Mesodermal cell (in vitro differentiated cells): ENCODE results near the gene HRC.

Source experiments
- H3K27ac ChIP-seq: 2 replicates; pipeline ENCODE4 v1.7.0; 2013; ENCODE audit warnings: mild to moderate bottlenecking, low read depth, low read length, moderate library complexity; ENCODE audit not compliant: severe bottlenecking
- H3K36me3 ChIP-seq: 2 replicates; pipeline ENCODE4 v1.7.1; 2013; ENCODE audit warnings: mild to moderate bottlenecking, low read length, moderate library complexity; ENCODE audit not compliant: control insufficient read depth, insufficient read depth
- H3K4me1 ChIP-seq: one replicate; pipeline ENCODE4 v1.7.1; 2013; ENCODE audit warnings: mild to moderate bottlenecking, low read length; ENCODE audit not compliant: insufficient read depth, control insufficient read depth, poor library complexity, severe bottlenecking
- H3K4me3 ChIP-seq: 2 replicates; pipeline ENCODE4 v1.7.0; 2013; ENCODE audit warnings: low read length, control low read depth, mild to moderate bottlenecking; ENCODE audit not compliant: insufficient read depth, poor library complexity, severe bottlenecking; ENCODE audit errors: extremely low read depth
- H3K9me3 ChIP-seq: 2 replicates; pipeline ENCODE4 v1.7.1; 2013; ENCODE audit warnings: mild to moderate bottlenecking, low read length, moderate library complexity; ENCODE audit not compliant: control insufficient read depth
- WGBS, 2 experiments: methylation state at CpG; one replicate each; pipeline ENCODE4 v1.1.5; 2013; ENCODE audit warnings: missing lambda C conversion rate in 2 of 2; ENCODE audit not compliant: insufficient coverage in 2 of 2; 5-methylcytosine and 5-hydroxymethylcytosine counted together

HRC gene

DNA sequence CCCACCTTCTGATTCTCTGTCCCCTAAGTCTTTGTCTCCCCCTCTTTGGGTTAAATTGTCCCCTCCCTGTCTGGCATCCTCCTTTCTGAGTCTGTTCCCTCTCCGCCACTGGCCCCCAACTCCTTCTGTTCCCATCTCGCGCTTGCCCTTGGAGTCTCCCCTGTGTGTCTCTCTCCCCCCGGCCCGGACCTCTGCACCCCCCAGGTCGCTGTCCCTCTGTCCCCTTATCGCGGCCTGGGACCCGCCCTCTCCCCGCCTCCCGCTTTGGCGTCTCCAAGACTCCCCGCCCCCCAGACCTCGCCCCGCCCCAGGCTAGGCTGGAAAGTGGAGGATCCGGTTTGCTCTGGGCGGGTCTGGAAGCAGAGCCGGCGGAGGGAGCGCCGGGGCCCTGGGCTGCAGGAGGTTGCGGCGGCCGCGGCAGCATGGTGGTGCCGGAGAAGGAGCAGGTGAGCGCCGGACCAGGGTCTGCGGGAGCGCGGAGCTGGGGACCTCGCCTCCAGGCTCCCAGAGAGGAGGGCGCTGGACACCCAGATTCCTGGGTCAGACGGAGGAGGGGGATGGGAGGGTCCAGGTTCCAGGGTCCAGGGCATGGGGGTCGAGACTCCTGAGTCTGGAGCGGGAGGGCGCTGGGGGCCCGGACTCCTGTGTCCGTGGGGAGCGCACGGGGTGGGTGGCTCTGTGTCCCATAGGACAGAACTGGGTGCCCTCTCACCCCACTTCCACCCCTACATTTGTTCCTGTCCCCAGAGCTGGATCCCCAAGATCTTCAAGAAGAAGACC is 2.4 kb upstream of the HRC start, which contains the start of gene TRPM4:
TRPM4 (plus strand) TSS at position 348 of the 780 bp plus-strand sequence; CDS start at position 423, 75 bp downstream.
- peak within 1 kb of the TSS; percentile 81 for H3K4me3 ChIP-seq
- peaks cover 10% of the 10 kb centered on the region for H3K4me1 ChIP-seq
- H3K9me3 ChIP-seq: no peaks in the 10 kb centered on the region
- H3K27ac ChIP-seq: peak within 1 kb of the TSS; percentile 18
- 1 to 2% methylated on average over 18 to 29 of the region's 41 CpGs for WGBS, 2 experiments
- no peaks in the 10 kb centered on the region for H3K36me3 ChIP-seq

DNA sequence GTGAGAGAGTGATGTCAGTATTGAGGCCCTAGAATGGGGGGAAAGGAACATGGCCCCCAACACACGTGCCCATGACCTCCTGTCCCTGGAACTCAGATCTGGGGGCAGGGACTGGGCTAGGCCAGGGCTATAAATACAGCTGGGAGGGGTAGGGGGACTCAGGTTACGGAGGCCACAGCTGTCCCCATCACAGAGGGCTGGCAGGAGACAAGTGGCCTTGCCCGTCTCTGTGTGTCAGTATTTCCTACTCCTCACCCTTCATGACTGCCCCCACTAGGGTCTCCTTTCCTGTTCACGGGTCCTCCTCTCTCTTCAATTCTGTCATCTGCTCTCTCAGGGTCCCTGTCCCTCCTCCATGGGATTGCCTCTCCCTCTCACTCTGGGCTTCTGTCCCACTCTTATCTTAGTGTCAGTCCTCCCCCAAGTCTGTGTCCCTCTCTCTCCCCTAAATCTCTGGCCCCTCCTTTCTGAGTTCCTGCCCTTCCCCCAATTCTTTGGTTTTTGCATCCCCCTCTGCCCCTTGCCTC is 687 bp upstream of the HRC start:
- Histone ChIP-seq H3K9me3 (no peaks in the 10 kb centered on the region), H3K36me3 (no peaks in the 10 kb centered on the region), H3K4me1 (peaks cover 7% of the 10 kb centered on the region), H3K4me3 (no peak overlapping the region), H3K27ac (no peak overlapping the region)
- WGBS, 2 experiments: 38 to 46% methylated on average over 3 to 4 of the region's 4 CpGs

GRCh38 chr19:49154279-49154678 is 917 bp downstream of the HRC start:
- no peaks in the 10 kb centered on the region for H3K36me3 ChIP-seq
- WGBS, 2 experiments: 93 to 100% methylated on average over 6 of the region's 6 CpGs
- H3K27ac ChIP-seq: no peak overlapping the region
- H3K4me1 ChIP-seq: peaks cover 7% of the 10 kb centered on the region
- no peaks in the 10 kb centered on the region for H3K9me3 ChIP-seq
- H3K4me3 ChIP-seq: no peak overlapping the region

DNA sequence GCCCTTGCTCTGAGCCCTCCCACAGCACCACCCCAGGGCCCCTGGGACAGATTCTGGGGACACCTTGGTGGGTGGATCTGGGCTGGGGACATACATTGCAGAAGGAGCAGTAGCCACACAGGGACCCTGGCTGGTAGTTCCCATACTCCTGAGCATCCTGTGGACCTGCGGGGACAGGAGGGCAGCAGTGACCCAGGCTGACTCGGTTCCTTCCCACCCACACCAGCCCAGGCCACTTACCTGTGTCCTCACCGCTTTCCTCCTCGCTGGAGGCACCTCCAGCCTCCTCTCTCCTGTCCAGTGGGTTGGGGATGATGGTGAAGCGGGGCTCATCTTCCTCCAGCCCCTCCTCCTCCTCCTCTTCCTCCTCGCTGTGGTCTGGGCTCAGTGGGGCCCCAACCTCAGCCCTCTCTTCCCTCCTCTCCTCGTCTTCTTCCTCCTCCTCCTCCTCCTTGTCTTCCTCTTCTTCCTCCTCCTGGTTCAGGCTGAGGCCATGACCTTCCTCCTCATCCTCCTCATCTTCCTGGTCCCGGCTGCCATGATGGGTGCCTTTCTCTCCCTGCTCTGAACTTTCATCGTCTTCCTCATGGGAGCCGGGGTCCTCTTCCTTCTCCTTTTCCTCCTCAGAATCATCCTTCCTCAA is 1.9 kb downstream of the HRC start:
- 91 to 93% methylated on average over 5 to 6 of the region's 10 CpGs for WGBS, 2 experiments
- Histone ChIP-seq H3K36me3 (no peaks in the 10 kb centered on the region), H3K9me3 (no peaks in the 10 kb centered on the region), H3K4me1 (peaks cover 14% of the 10 kb centered on the region), H3K27ac (no peak overlapping the region), H3K4me3 (no peak overlapping the region)

- peaks cover 14% of the 10 kb centered on the region for H3K4me1 ChIP-seq
- no peaks in the 10 kb centered on the region for H3K9me3 ChIP-seq
- H3K4me3 ChIP-seq: no peak overlapping the region
- WGBS, 2 experiments: 41 to 58% methylated on average over 7 to 10 of the region's 10 CpGs
- no peaks in the 10 kb centered on the region for H3K36me3 ChIP-seq
- H3K27ac ChIP-seq: no peak overlapping the region
Measured at GRCh38 chr19:49152119-49152550, 3.1 kb downstream of the HRC start.

DNA sequence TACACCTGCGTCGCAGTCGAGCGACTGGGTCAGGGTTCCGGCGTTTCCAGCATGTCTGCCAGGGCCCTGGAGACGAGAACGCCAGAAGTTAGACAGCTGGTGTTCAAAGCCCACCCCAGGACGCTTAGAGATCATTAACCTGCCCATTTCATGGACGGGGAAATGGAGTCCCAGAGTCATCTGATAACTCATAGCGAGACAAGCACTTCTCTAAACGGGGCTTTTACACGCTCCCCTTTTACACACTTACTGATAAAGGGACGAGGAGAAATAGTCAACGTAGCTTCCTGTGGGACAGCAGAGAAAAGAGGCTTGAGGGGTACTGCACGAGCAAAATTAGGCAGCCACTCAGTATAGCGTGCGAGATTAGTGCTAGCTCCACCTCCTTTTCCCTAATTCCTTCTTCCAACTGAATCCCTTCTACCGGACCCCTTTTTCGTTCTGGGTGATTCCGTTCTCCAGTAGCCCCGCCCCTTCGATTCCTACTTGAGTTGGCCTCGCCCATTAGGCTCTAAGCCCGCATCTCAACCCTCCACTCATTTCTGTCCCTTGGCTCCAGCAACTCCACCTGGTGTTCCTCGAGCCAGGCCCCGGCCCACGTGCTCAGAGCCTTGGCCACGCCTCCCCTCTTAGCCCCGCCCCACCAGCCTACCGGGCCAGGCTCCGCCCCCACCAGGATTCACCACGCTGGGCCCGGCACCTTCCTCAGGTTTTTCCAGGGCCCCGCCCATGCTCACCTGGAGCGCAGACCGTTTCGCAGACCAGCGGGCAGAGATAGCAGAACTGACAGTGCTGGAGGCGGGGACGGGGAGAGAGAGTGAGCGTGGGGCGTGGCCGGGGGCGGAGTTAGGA is 3.7 kb downstream of the HRC start:
- no peaks in the 10 kb centered on the region for H3K9me3 ChIP-seq
- 20 to 22% methylated on average over 34 of the region's 45 CpGs for WGBS, 2 experiments
- no peaks in the 10 kb centered on the region for H3K36me3 ChIP-seq
- peaks cover 14% of the 10 kb centered on the region for H3K4me1 ChIP-seq
- H3K27ac ChIP-seq: no peak overlapping the region
- H3K4me3 ChIP-seq: peak overlapping the region; percentile 56

- Histone ChIP-seq H3K4me3 (peak overlapping the region; percentile 56), H3K27ac (peak overlapping the region; percentile 89), H3K36me3 (no peaks in the 10 kb centered on the region), H3K9me3 (no peaks in the 10 kb centered on the region), H3K4me1 (peaks cover 12% of the 10 kb centered on the region)
- 24 to 45% methylated on average over 6 to 9 of the region's 16 CpGs for WGBS, 2 experiments
Measured at GRCh38 chr19:49150944-49151243, 4.3 kb downstream of the HRC start.

GRCh38 chr19:49150106-49150943 is 4.9 kb downstream of the HRC start:
- Histone ChIP-seq H3K9me3 (no peaks in the 10 kb centered on the region), H3K36me3 (no peaks in the 10 kb centered on the region), H3K27ac (peak overlapping the region; percentile 89), H3K4me1 (peaks cover 7% of the 10 kb centered on the region), H3K4me3 (peak overlapping the region; percentile 56)
- 0 to 1% methylated on average over 44 to 62 of the region's 75 CpGs for WGBS, 2 experiments

- peak overlapping the region; percentile 56 for H3K4me3 ChIP-seq
- H3K4me1 ChIP-seq: peaks cover 7% of the 10 kb centered on the region
- peak overlapping the region; percentile 89 for H3K27ac ChIP-seq
- H3K9me3 ChIP-seq: no peaks in the 10 kb centered on the region
- no peaks in the 10 kb centered on the region for H3K36me3 ChIP-seq
- WGBS, 2 experiments: 0 to 2% methylated on average over 11 to 22 of the region's 23 CpGs
Measured at GRCh38 chr19:49149652-49150105, 5.5 kb downstream of the HRC start.
